ENCODE data around the gene TKT. TPM values are rescaled to one million over a fixed set of nuclear protein-coding genes. Genes with fewer than 3 reads are reported as not detected.

TKT gene
- total and polyA plus RNA-seq, 9 donors = 62.6 to 279 (median 208) TPM

DNA sequence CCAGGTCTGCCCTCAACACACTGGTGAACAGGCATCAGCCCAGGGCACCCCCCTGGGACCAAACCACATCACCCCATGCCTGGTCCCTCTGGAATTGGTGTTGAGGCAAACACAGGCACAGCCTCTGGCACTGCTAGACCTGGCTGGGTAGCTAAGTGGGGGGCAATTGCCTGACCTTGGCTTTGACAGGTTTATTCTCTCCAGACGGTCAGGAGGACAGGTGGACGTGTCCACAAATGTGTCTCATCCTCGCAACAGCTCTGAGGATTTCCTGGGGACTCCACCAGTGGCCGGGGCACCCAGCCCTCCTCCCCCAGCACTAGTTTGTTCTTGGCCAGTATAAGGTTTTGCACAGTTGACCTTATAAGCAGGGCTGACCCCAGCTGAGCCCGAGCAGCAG, 31.3 kb downstream of the TKT start:
- no peaks in the 10 kb centered on the region for H3K27me3 ChIP-seq
- TF ChIP-seq POLR2A (IDR thresholded peaks at IDR 0.05) (no peak), EP300 (IDR thresholded peaks at IDR 0.05) (no peak)
- TF ChIP-seq, protein P1, sequence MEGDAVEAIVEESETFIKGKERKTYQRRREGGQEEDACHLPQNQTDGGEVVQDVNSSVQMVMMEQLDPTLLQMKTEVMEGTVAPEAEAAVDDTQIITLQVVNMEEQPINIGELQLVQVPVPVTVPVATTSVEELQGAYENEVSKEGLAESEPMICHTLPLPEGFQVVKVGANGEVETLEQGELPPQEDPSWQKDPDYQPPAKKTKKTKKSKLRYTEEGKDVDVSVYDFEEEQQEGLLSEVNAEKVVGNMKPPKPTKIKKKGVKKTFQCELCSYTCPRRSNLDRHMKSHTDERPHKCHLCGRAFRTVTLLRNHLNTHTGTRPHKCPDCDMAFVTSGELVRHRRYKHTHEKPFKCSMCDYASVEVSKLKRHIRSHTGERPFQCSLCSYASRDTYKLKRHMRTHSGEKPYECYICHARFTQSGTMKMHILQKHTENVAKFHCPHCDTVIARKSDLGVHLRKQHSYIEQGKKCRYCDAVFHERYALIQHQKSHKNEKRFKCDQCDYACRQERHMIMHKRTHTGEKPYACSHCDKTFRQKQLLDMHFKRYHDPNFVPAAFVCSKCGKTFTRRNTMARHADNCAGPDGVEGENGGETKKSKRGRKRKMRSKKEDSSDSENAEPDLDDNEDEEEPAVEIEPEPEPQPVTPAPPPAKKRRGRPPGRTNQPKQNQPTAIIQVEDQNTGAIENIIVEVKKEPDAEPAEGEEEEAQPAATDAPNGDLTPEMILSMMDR (IDR thresholded peaks at IDR 0.05) = no peak
- no peaks in the 10 kb centered on the region for H3K9me3 ChIP-seq
- 58 to 62% (median 61%) methylated on average over 5 of the region's 5 CpGs for whole genome bisulfite sequencing, 3 donors
- no peak overlapping the region for H3K4me3 ChIP-seq
- no peak overlapping the region for H3K27ac ChIP-seq
- DNase-seq = no peak
- intact Hi-C loops (cut with DNase I) = no loop called here
- H3K4me1 ChIP-seq (ENCODE audit: insufficient read depth) = no peaks in the 10 kb centered on the region
- H3K36me3 ChIP-seq = no peaks in the 10 kb centered on the region

- Histone ChIP-seq H3K36me3 (no peaks in the 10 kb centered on the region), H3K4me1 (ENCODE audit: insufficient read depth) (no peaks in the 10 kb centered on the region), H3K9me3 (no peaks in the 10 kb centered on the region), H3K4me3 (no peak overlapping the region), H3K27me3 (no peaks in the 10 kb centered on the region), H3K27ac (no peak overlapping the region)
- 64 to 79% (median 68%) methylated on average over 4 to 5 of the region's 5 CpGs for WGBS, 3 donors
- intact Hi-C loops (cut with DNase I) = no loop called here
- TF ChIP-seq POLR2A (IDR thresholded peaks at IDR 0.05) (no peak), EP300 (IDR thresholded peaks at IDR 0.05) (no peak)
- TF ChIP-seq, protein P1 (IDR thresholded peaks at IDR 0.05) = no peak
- DNase-seq = no peak
Observed at GRCh38 chr3:53224026-53224425, 31.8 kb downstream of the TKT start.

DNA sequence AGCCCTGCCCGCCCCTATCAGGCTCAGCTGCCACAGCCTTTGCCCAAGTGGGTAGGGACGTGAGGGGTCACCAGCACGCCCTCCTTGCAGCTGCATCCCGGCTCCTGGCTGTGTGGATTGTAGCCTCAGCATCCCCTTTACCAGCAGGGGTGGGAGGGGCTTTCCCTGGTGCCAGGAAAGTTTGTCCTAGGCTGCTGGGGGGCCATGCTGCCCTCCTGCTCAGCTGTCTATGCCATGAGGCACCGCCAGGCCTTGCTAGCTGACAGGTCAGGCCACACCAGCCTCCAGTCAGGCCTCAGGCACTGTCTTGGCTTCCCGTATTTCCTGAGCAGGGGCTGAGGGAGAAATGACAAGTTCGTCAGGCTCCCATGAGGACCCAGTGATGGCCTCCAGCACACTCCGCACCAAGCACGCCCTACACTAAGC, 32.3 kb downstream of the TKT start:
- no peaks in the 10 kb centered on the region for H3K9me3 ChIP-seq

DNA sequence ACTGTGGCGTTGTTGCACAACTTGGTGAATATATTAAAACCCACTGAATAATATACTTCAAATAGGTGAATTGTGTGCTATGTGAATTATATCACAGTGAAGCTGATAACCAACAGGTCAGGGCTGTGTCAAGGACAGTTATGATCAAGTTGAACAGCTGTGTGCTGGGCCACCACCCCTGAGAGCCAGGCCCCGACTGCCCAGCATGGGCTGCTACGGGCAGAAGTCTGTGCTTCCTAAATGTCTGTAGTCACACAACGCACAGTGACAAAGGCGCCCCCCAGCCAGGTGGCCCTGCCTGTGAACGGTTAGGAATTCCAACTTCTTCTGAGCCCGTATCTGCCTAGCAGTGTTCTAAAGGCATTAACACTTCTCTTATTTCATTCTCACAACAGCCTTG, 32.8 kb downstream of the TKT start:
- TF ChIP-seq POLR2A (IDR thresholded peaks at IDR 0.05) (no peak), EP300 (IDR thresholded peaks at IDR 0.05) (no peak)
- TF ChIP-seq, protein P1 (IDR thresholded peaks at IDR 0.05) = no peak
- no peak for DNase-seq
- H3K27ac ChIP-seq = no peak overlapping the region
- WGBS, 3 donors = 46 to 61% (median 52%) methylated on average over 7 of the region's 7 CpGs
- H3K4me3 ChIP-seq = no peak overlapping the region
- no peaks in the 10 kb centered on the region for H3K27me3 ChIP-seq
- no peaks in the 10 kb centered on the region for H3K9me3 ChIP-seq
- H3K4me1 ChIP-seq (ENCODE audit: insufficient read depth) = no peaks in the 10 kb centered on the region
- H3K36me3 ChIP-seq = no peaks in the 10 kb centered on the region
- intact Hi-C loops (cut with DNase I) = no loop called here

More for the DNA sequence above, 32.3 kb downstream of the TKT start:
- Histone ChIP-seq H3K4me3 (no peak overlapping the region), H3K27ac (no peak overlapping the region), H3K36me3 (no peaks in the 10 kb centered on the region), H3K27me3 (no peaks in the 10 kb centered on the region), H3K4me1 (ENCODE audit: insufficient read depth) (no peaks in the 10 kb centered on the region)
- no peak for DNase-seq
- intact Hi-C loops (cut with DNase I) = no loop called here
- 82 to 83% (median 83%) methylated on average over 9 of the region's 9 CpGs for WGBS, 3 donors
- no peak for TF ChIP-seq POLR2A (IDR thresholded peaks at IDR 0.05)
- TF ChIP-seq, protein P1 (IDR thresholded peaks at IDR 0.05) = no peak
- no peak for TF ChIP-seq EP300 (IDR thresholded peaks at IDR 0.05)

All from ovary (tissue), 9 donors.